SK-N-SH (cell line): ENCODE measurements around the gene CPLX1. TPM values are rescaled to one million over a fixed set of nuclear protein-coding genes. Genes with fewer than 3 reads are reported as not detected.

ENCODE experiments used
- CTCF ChIA-PET: fragments of 300-600, 350-600 bp; formaldehyde crosslinking; extraction: SDS; loops from one replicate; lab custom pipeline; 2021; lab: Yijun Ruan, JAX
- POLR2A ChIA-PET: fragments of 350-600 bp; sonication (Branson Sonifier 250); formaldehyde crosslinking; extraction: SDS; loops from one replicate; lab custom pipeline; 2020; ENCODE audit warnings: antibody characterized with exemption, inconsistent platforms; lab: Yijun Ruan, JAX
- DNase-seq: peaks from one replicate; pipeline ENCODE4 v3.0.0; 2012
- H2AFZ ChIP-seq: fragments of 200-600 bp; sonication (generic); 2 replicates; pipeline ENCODE4 v1.8.1; 2016; ENCODE audit warnings: antibody characterized with exemption, mild to moderate bottlenecking, low read depth
- H3F3A ChIP-seq: fragments of 200-600 bp; sonication (generic); replicated peaks from 2 replicates; pipeline ENCODE3; 2016; ENCODE audit warnings: antibody characterized with exemption, mild to moderate bottlenecking; ENCODE audit not compliant: insufficient read depth
- H3K27ac ChIP-seq, 2 experiments: fragments of 200-500 bp in 1 of 2; fragments of 200-600 bp in 1 of 2; sonication (Bioruptor generic) in 1 of 2; sonication (generic), shearing (Covaris generic) in 1 of 2; 2 replicates each; pipeline versions ENCODE4 v1.5.1 to v1.6.1; 2014 to 2016; ENCODE audit warnings: low read depth in 2 of 2, inconsistent platforms in 1 of 2, low read length in 1 of 2, mild to moderate bottlenecking in 1 of 2, mixed read lengths in 1 of 2
- H3K27me3 ChIP-seq: fragments of 200-600 bp; sonication (generic), shearing (Covaris generic); 2 replicates; pipeline ENCODE4 v1.6.1; 2016; ENCODE audit warnings: mixed run types; ENCODE audit not compliant: insufficient read depth
- H3K36me3 ChIP-seq, 2 experiments: fragments of 200-500 bp in 1 of 2; fragments of 200-600 bp in 1 of 2; sonication (Bioruptor generic) in 1 of 2; sonication (generic) in 1 of 2; replicated peaks in 1 of 2; 2 replicates each; pipeline versions ENCODE3 to v1.5.1; 2014 to 2016; ENCODE audit warnings: low read length in 1 of 2, mild to moderate bottlenecking in 1 of 2; ENCODE audit not compliant: insufficient read depth in 2 of 2, control insufficient read depth in 1 of 2
- H3K4me1 ChIP-seq, 2 experiments: fragments of 200-500 bp in 1 of 2; fragments of 200-600 bp in 1 of 2; sonication (Bioruptor generic) in 1 of 2; sonication (generic), shearing (Covaris generic) in 1 of 2; 2 replicates each; pipeline versions ENCODE4 v1.5.1 to v1.6.1; 2014 to 2016; ENCODE audit warnings: low read depth in 1 of 2, low read length in 1 of 2, mixed run types in 1 of 2; ENCODE audit not compliant: insufficient read depth in 2 of 2, control insufficient read depth in 1 of 2
- H3K4me2 ChIP-seq: fragments of 200-600 bp; sonication (generic), shearing (Covaris generic); 2 replicates; pipeline ENCODE4 v1.6.1; 2017; ENCODE audit warnings: mixed run types
- H3K4me3 ChIP-seq, 2 experiments: fragments of 200-500 bp in 1 of 2; fragments of 200-600 bp in 1 of 2; sonication (Bioruptor generic) in 1 of 2; sonication (generic), shearing (Covaris generic) in 1 of 2; 2 replicates each; pipeline versions ENCODE4 v1.5.1 to v1.8.1; 2014 to 2016; ENCODE audit warnings: low read depth in 2 of 2, inconsistent platforms in 1 of 2, low read length in 1 of 2, mild to moderate bottlenecking in 1 of 2, mixed read lengths in 1 of 2, moderate library complexity in 1 of 2
- H3K79me2 ChIP-seq: fragments of 200-600 bp; sonication (generic); 2 replicates; pipeline ENCODE4 v1.8.1; 2017; ENCODE audit warnings: mild to moderate bottlenecking; ENCODE audit not compliant: insufficient read depth
- H3K9ac ChIP-seq: fragments of 200-600 bp; sonication (generic); 2 replicates; pipeline ENCODE4 v1.6.1; 2017; ENCODE audit warnings: mixed run types
- H3K9me2 ChIP-seq: fragments of 200-600 bp; sonication (generic); 2 replicates; pipeline ENCODE4 v1.6.1; 2017; ENCODE audit warnings: mixed run types
- H3K9me3 ChIP-seq: fragments of 200-600 bp; sonication (generic); 2 replicates; pipeline ENCODE4 v1.6.1; 2017; ENCODE audit warnings: mixed run types, mild to moderate bottlenecking, moderate library complexity
- H4K20me1 ChIP-seq: fragments of 200-600 bp; sonication (generic); 2 replicates; pipeline ENCODE4 v1.6.1; 2017; ENCODE audit warnings: mild to moderate bottlenecking, mixed run types; ENCODE audit not compliant: insufficient read depth
- CHD2 ChIP-seq: fragments of 150-350 bp; IDR thresholded peaks from 2 replicates; pipeline ENCODE4 v1.6.1; 2018; ENCODE audit warnings: low read length; ENCODE audit not compliant: partially characterized antibody
- EP300 ChIP-seq, 2 experiments: IDR thresholded peaks; 2 replicates each; pipeline versions ENCODE4 v1.4.0 to v1.6.1; 2012; ENCODE audit warnings: borderline replicate concordance in 1 of 2, low read depth in 1 of 2, low read length in 1 of 2
- EZH2phosphoT487 ChIP-seq: fragments of 200-600 bp; sonication (generic); IDR thresholded peaks from 2 replicates; pipeline ENCODE4 v1.6.1; 2017; ENCODE audit warnings: low read depth, mixed run types, mild to moderate bottlenecking, antibody characterized with exemption, moderate library complexity, borderline replicate concordance
- FOXJ3 ChIP-seq: sonication (generic); formaldehyde crosslinking; IDR thresholded peaks from 2 replicates; pipeline ENCODE4 v1.5.1; 2020; ENCODE audit warnings: mild to moderate bottlenecking, missing genetic modification reagents
- FOXM1 ChIP-seq: IDR thresholded peaks from 2 replicates; pipeline ENCODE4 v1.4.0; 2012; ENCODE audit warnings: low read depth, mild to moderate bottlenecking
- GABPA ChIP-seq: IDR thresholded peaks from 2 replicates; pipeline ENCODE4 v1.4.0; 2012; ENCODE audit warnings: low read depth, mild to moderate bottlenecking
- GATA2 ChIP-seq: sonication (generic); formaldehyde crosslinking; IDR thresholded peaks from 2 replicates; pipeline ENCODE4 v1.5.0; 2020; ENCODE audit warnings: mild to moderate bottlenecking, missing genetic modification reagents
- JUND ChIP-seq: IDR thresholded peaks from 2 replicates; pipeline ENCODE4 v1.4.0; 2012
- MEF2A ChIP-seq: IDR thresholded peaks from 2 replicates; pipeline ENCODE4 v1.4.0; 2012; ENCODE audit warnings: low read depth, borderline replicate concordance
- NFIC ChIP-seq: IDR thresholded peaks from 2 replicates; pipeline ENCODE4 v1.4.0; 2012; ENCODE audit warnings: borderline replicate concordance
- POLR2AphosphoS5 ChIP-seq: IDR thresholded peaks from 2 replicates; pipeline ENCODE4 v1.6.1; 2012; ENCODE audit warnings: low read depth, low read length
- RFX5 ChIP-seq: IDR thresholded peaks from 2 replicates; pipeline ENCODE4 v1.6.1; 2012; ENCODE audit warnings: mild to moderate bottlenecking, improper control_type of control experiment, low read length
- TAF1 ChIP-seq: IDR thresholded peaks from 2 replicates; pipeline ENCODE4 v1.6.1; 2012; ENCODE audit warnings: low read depth, mild to moderate bottlenecking, low read length, moderate library complexity, borderline replicate concordance
- YY1 ChIP-seq: IDR thresholded peaks from 2 replicates; pipeline ENCODE4 v1.4.0; 2012; ENCODE audit warnings: low read depth, mild to moderate bottlenecking
- whole genome bisulfite sequencing: methylation state at CpG from one replicate; pipeline ENCODE4 v1.1.6; 2017; ENCODE audit warnings: low lambda C conversion rate; 5-methylcytosine and 5-hydroxymethylcytosine counted together
- polyA plus RNA-seq, 3 experiments: library from polyadenylated mRNA; depleted of rRNA; stranded (reverse); fragments of >200 nt; gene quantifications; 2 replicates each; pipeline ENCODE4 v1.2.3, GENCODE V29; 2012
- TF ChIP-seq, protein P1 (sequence below): fragments of 200-600 bp; sonication (generic); IDR thresholded peaks from 2 replicates; pipeline ENCODE4 v1.6.1; 2017; ENCODE audit warnings: antibody characterized with exemption, mild to moderate bottlenecking, moderate library complexity
- TF ChIP-seq, protein P2 (sequence below): IDR thresholded peaks from 2 replicates; pipeline ENCODE4 v1.4.0; 2012; ENCODE audit warnings: low read depth, borderline replicate concordance
- TF ChIP-seq, protein P3 (sequence below): IDR thresholded peaks from 2 replicates; pipeline ENCODE4 v1.4.0; 2012; ENCODE audit warnings: low read depth
- TF ChIP-seq, protein P4 (sequence below): fragments of 150-350 bp; IDR thresholded peaks from 2 replicates; pipeline ENCODE4 v1.6.1; 2017; ENCODE audit warnings: antibody characterized with exemption, low read length, low read depth, borderline replicate concordance
- TF ChIP-seq, protein P5 (sequence below): IDR thresholded peaks from 2 replicates; pipeline ENCODE4 v1.6.1; 2012; ENCODE audit warnings: mild to moderate bottlenecking, low read depth, low read length, moderate library complexity

Gene CPLX1
- polyA plus RNA-seq, 1 of the 3 experiments (the other 2 are of a cell fraction): 0.56 TPM

DNA sequence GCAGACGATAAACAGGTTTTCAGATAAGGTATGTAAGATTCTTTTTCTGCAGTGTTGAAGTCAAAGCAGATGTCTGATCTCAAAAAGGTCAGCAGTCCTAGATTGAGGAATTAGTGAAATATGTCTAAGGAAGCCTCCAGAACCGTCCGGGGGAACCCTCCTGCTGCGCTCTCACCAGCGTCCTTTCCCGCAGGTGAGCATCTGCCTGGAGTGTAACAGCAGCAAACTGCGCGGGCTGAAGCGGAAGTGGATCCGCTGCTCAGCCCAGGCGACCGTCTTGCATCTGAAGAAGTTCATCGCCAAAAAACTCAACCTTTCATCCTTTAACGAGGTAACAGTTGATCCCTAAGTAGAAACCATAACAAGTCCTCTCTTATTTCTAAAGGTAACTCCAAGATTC lies 64.8 kb downstream of the CPLX1 start:
- H3K9ac ChIP-seq: no peak overlapping the region
- TF ChIP-seq GABPA (no peak), CHD2 (no peak), YY1 (no peak), RFX5 (no peak), JUND (no peak), TAF1 (no peak), NFIC (no peak), GATA2 (no peak)
- TF ChIP-seq, protein P1, sequence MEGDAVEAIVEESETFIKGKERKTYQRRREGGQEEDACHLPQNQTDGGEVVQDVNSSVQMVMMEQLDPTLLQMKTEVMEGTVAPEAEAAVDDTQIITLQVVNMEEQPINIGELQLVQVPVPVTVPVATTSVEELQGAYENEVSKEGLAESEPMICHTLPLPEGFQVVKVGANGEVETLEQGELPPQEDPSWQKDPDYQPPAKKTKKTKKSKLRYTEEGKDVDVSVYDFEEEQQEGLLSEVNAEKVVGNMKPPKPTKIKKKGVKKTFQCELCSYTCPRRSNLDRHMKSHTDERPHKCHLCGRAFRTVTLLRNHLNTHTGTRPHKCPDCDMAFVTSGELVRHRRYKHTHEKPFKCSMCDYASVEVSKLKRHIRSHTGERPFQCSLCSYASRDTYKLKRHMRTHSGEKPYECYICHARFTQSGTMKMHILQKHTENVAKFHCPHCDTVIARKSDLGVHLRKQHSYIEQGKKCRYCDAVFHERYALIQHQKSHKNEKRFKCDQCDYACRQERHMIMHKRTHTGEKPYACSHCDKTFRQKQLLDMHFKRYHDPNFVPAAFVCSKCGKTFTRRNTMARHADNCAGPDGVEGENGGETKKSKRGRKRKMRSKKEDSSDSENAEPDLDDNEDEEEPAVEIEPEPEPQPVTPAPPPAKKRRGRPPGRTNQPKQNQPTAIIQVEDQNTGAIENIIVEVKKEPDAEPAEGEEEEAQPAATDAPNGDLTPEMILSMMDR: no peak
- no peak overlapping the region for H2AFZ ChIP-seq
- no peak overlapping the region for H3K4me2 ChIP-seq
- peaks cover 0 to 4% of the 10 kb centered on the region in 2 experiments; a peak in 1 of 4 replicates for H3K4me1 ChIP-seq
- H3K36me3 ChIP-seq: peaks cover 34 to 49% of the 10 kb centered on the region in 2 experiments
- CTCF ChIA-PET: interaction anchor here (3.6 kb wide), 1 partner anchor 19 kb away, joined by 18 read pairs; no protein-coding TSS in a partner anchor
- WGBS: 96% methylated on average over 14 of the region's 14 CpGs
- DNase-seq: no peak
- peaks cover 28% of the 10 kb centered on the region for H4K20me1 ChIP-seq
- H3K27ac ChIP-seq: no peak overlapping the region
- no peaks in the 10 kb centered on the region for H3K27me3 ChIP-seq
- H3F3A ChIP-seq: peaks cover 3% of the 10 kb centered on the region
- H3K9me2 ChIP-seq: no peaks in the 10 kb centered on the region
- POLR2A ChIA-PET: no interaction called here
- H3K9me3 ChIP-seq: no peaks in the 10 kb centered on the region
- peaks cover 8% of the 10 kb centered on the region; the same call in 1 of the 2 replicates for H3K79me2 ChIP-seq
- H3K4me3 ChIP-seq: no peak overlapping the region

DNA sequence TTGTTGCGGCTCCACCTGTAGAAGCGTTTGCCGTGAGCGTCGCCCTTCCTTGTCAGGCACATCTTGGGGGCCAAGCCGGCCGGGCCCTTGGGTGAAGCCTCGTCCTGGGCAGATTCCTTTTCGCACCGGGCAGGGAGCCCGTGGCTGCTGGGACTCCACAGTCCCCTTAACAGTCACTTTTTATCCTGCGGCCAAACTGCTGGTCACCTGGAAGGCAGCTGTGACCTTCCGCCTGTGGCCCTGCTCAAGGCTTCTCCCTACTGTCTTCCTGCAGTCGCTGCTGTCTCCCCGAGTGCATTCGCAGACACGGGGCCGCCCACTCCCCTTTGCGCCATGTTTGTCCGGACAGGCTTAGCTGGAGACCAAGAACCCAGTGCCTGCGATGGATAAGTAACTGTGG lies 65.3 kb downstream of the CPLX1 start:
- CTCF ChIA-PET: interaction anchor here (0.7 kb wide), 1 partner anchor 18 kb away, joined by 3 read pairs; no protein-coding TSS in a partner anchor
- H3K9me3 ChIP-seq: no peaks in the 10 kb centered on the region
- DNase-seq: no peak
- H3K4me3 ChIP-seq: no peak overlapping the region
- H3K9ac ChIP-seq: no peak overlapping the region
- POLR2A ChIA-PET: no interaction called here
- peaks cover 11% of the 10 kb centered on the region for H3K79me2 ChIP-seq
- WGBS: 96% methylated on average over 19 of the region's 21 CpGs
- peaks cover 0 to 4% of the 10 kb centered on the region in 2 experiments; a peak in 1 of 4 replicates for H3K4me1 ChIP-seq
- no peaks in the 10 kb centered on the region for H3K27me3 ChIP-seq
- no peak overlapping the region; a peak in 1 of 4 replicates for H3K27ac ChIP-seq
- H3K36me3 ChIP-seq: peaks cover 36 to 44% of the 10 kb centered on the region in 2 experiments
- no peak for TF ChIP-seq TAF1
- TF ChIP-seq EZH2phosphoT487: no peak
- no peak for TF ChIP-seq FOXJ3 (CRISPR knock-in tag)
- no peak for TF ChIP-seq MEF2A
- TF ChIP-seq, protein P2, sequence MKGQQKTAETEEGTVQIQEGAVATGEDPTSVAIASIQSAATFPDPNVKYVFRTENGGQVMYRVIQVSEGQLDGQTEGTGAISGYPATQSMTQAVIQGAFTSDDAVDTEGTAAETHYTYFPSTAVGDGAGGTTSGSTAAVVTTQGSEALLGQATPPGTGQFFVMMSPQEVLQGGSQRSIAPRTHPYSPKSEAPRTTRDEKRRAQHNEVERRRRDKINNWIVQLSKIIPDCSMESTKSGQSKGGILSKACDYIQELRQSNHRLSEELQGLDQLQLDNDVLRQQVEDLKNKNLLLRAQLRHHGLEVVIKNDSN: no peak
- TF ChIP-seq, protein P3, sequence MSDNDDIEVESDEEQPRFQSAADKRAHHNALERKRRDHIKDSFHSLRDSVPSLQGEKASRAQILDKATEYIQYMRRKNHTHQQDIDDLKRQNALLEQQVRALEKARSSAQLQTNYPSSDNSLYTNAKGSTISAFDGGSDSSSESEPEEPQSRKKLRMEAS: no peak
- TF ChIP-seq GATA2: no peak
- TF ChIP-seq, protein P4, sequence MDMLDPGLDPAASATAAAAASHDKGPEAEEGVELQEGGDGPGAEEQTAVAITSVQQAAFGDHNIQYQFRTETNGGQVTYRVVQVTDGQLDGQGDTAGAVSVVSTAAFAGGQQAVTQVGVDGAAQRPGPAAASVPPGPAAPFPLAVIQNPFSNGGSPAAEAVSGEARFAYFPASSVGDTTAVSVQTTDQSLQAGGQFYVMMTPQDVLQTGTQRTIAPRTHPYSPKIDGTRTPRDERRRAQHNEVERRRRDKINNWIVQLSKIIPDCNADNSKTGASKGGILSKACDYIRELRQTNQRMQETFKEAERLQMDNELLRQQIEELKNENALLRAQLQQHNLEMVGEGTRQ: no peak
- no peak for TF ChIP-seq EP300 (IDR thresholded peaks at IDR 0.05; ENCODE audit: borderline replicate concordance in 1 of 2, low read depth in 1 of 2, low read length in 1 of 2)
- no peak for TF ChIP-seq NFIC
- no peak for TF ChIP-seq CHD2
- no peak for TF ChIP-seq FOXM1
- TF ChIP-seq POLR2AphosphoS5: no peak
- TF ChIP-seq, protein P5, sequence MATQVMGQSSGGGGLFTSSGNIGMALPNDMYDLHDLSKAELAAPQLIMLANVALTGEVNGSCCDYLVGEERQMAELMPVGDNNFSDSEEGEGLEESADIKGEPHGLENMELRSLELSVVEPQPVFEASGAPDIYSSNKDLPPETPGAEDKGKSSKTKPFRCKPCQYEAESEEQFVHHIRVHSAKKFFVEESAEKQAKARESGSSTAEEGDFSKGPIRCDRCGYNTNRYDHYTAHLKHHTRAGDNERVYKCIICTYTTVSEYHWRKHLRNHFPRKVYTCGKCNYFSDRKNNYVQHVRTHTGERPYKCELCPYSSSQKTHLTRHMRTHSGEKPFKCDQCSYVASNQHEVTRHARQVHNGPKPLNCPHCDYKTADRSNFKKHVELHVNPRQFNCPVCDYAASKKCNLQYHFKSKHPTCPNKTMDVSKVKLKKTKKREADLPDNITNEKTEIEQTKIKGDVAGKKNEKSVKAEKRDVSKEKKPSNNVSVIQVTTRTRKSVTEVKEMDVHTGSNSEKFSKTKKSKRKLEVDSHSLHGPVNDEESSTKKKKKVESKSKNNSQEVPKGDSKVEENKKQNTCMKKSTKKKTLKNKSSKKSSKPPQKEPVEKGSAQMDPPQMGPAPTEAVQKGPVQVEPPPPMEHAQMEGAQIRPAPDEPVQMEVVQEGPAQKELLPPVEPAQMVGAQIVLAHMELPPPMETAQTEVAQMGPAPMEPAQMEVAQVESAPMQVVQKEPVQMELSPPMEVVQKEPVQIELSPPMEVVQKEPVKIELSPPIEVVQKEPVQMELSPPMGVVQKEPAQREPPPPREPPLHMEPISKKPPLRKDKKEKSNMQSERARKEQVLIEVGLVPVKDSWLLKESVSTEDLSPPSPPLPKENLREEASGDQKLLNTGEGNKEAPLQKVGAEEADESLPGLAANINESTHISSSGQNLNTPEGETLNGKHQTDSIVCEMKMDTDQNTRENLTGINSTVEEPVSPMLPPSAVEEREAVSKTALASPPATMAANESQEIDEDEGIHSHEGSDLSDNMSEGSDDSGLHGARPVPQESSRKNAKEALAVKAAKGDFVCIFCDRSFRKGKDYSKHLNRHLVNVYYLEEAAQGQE: no peak
- TF ChIP-seq RFX5: no peak
- H2AFZ ChIP-seq: no peak overlapping the region
- no peak overlapping the region for H3K4me2 ChIP-seq
- no peaks in the 10 kb centered on the region for H3K9me2 ChIP-seq
- peaks cover 24% of the 10 kb centered on the region for H4K20me1 ChIP-seq
- H3F3A ChIP-seq: peaks cover 3% of the 10 kb centered on the region
